SK-N-MC (cell line): ENCODE data around the gene KCNRG.

Experiments used
- EZH2 ChIP-seq: fragments of 200-600 bp; sonication (generic); IDR thresholded peaks from one replicate; pipeline ENCODE4 v1.6.1; 2017; ENCODE audit warnings: antibody characterized with exemption
- FOXP2 ChIP-seq: optimal IDR thresholded peaks from 2 replicates; pipeline ENCODE3; 2011; ENCODE audit warnings: mild to moderate bottlenecking, moderate library complexity; ENCODE audit not compliant: insufficient read depth; ENCODE audit errors: extremely low read length, control extremely low read depth
- POLR2AphosphoS5 ChIP-seq: IDR thresholded peaks from 2 replicates; pipeline ENCODE4 v1.6.1; 2012; ENCODE audit warnings: mild to moderate bottlenecking, low read depth, low read length, borderline replicate concordance

DNA sequence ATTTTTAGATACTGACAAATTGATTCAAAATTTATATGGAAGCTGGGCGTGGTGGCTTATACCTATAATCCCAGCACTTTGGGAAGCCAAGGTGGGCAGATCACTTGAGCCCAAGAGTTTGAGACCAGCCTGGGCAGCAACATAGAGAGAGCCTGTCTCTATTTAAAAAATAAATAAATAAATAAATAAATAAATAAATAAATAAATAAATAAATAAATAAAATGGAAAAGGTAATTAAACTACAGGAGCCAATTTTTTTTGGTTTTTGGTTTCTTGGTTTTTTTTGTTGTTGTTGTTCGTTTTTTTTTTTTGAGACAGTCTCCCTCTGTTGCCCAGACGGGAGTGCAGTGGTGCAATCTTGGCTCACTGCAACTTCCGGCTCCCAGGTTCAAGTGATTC, 47.8 kb upstream of the KCNRG start:
- TF ChIP-seq EZH2: no peak
- TF ChIP-seq POLR2AphosphoS5: no peak
- TF ChIP-seq FOXP2: no peak
